Trophoblast cell (in vitro differentiated cells and primary cell): Measurements from ENCODE around the gene SKAP1.

Experiments used
- DNase-seq, 2 donors: peaks; one replicate each; pipeline ENCODE4 v3.0.0-alpha.2; 2016
- H2AFZ ChIP-seq: 2 replicates; pipeline ENCODE4 v1.6.1; 2013; ENCODE audit warnings: low read length, moderate library complexity, mild to moderate bottlenecking; ENCODE audit not compliant: insufficient read depth, poor library complexity
- H2AK5ac ChIP-seq: 2 replicates; pipeline ENCODE4 v1.6.1; 2013; ENCODE audit warnings: mild to moderate bottlenecking, low read length
- H2BK120ac ChIP-seq: 2 replicates; pipeline ENCODE4 v1.6.1; 2013; ENCODE audit warnings: low read length, mild to moderate bottlenecking, moderate library complexity; ENCODE audit not compliant: insufficient read depth, poor library complexity
- H2BK12ac ChIP-seq: 2 replicates; pipeline ENCODE4 v1.6.1; 2013; ENCODE audit warnings: mild to moderate bottlenecking, low read length, moderate library complexity
- H2BK5ac ChIP-seq: 2 replicates; pipeline ENCODE4 v1.6.1; 2013; ENCODE audit warnings: low read length, low read depth, moderate library complexity, mild to moderate bottlenecking; ENCODE audit not compliant: poor library complexity
- H3K14ac ChIP-seq: 2 replicates; pipeline ENCODE4 v1.6.1; 2013; ENCODE audit warnings: mild to moderate bottlenecking, low read length
- H3K18ac ChIP-seq: 2 replicates; pipeline ENCODE4 v1.6.1; 2013; ENCODE audit warnings: mild to moderate bottlenecking, low read length
- H3K23ac ChIP-seq: 2 replicates; pipeline ENCODE4 v1.6.1; 2013; ENCODE audit warnings: low read length
- H3K27ac ChIP-seq: 2 replicates; pipeline ENCODE4 v1.5.1; 2013; ENCODE audit warnings: low read depth, mild to moderate bottlenecking, inconsistent platforms, low read length, moderate library complexity
- H3K27me3 ChIP-seq: 2 replicates; pipeline ENCODE4 v1.6.1; 2013; ENCODE audit warnings: inconsistent platforms, mild to moderate bottlenecking, low read length, moderate library complexity; ENCODE audit not compliant: insufficient read depth
- H3K36me3 ChIP-seq, 2 experiments: 1 replicate in 1 of 2; 2 replicates in 1 of 2; pipeline ENCODE4 v1.6.1; 2013; ENCODE audit warnings: low read length in 2 of 2, mild to moderate bottlenecking in 2 of 2, moderate library complexity in 1 of 2; ENCODE audit not compliant: insufficient read depth in 2 of 2, control insufficient read depth in 1 of 2
- H3K4ac ChIP-seq: 2 replicates; pipeline ENCODE4 v1.6.1; 2013; ENCODE audit warnings: low read depth, mild to moderate bottlenecking, low read length, moderate library complexity
- H3K4me1 ChIP-seq, 2 experiments: 1 replicate in 1 of 2; 2 replicates in 1 of 2; pipeline ENCODE4 v1.6.1; 2013; ENCODE audit warnings: low read length in 2 of 2, mild to moderate bottlenecking in 2 of 2, moderate library complexity in 1 of 2; ENCODE audit not compliant: insufficient read depth in 2 of 2, control insufficient read depth in 1 of 2
- H3K4me2 ChIP-seq: 2 replicates; pipeline ENCODE4 v1.6.1; 2013; ENCODE audit warnings: inconsistent platforms, mild to moderate bottlenecking, low read length, moderate library complexity
- H3K4me3 ChIP-seq: 2 replicates; pipeline ENCODE4 v1.5.1; 2013; ENCODE audit warnings: mild to moderate bottlenecking, low read depth, low read length, inconsistent platforms
- H3K79me1 ChIP-seq: one replicate; pipeline ENCODE4 v1.6.1; 2013; ENCODE audit warnings: low read length
- H3K79me2 ChIP-seq: 2 replicates; pipeline ENCODE4 v1.6.1; 2013; ENCODE audit warnings: low read length, mild to moderate bottlenecking; ENCODE audit not compliant: control insufficient read depth, insufficient read depth, poor library complexity
- H3K9ac ChIP-seq: 2 replicates; pipeline ENCODE4 v1.6.1; 2013; ENCODE audit warnings: mild to moderate bottlenecking, low read length
- H3K9me3 ChIP-seq: 2 replicates; pipeline ENCODE4 v1.6.1; 2013; ENCODE audit warnings: low read depth, mild to moderate bottlenecking, control low read depth, inconsistent platforms, low read length; ENCODE audit not compliant: insufficient read depth
- H4K12ac ChIP-seq: 2 replicates; pipeline ENCODE4 v1.6.1; 2013; ENCODE audit warnings: low read depth, mild to moderate bottlenecking, low read length, moderate library complexity
- H4K8ac ChIP-seq: 2 replicates; pipeline ENCODE4 v1.6.1; 2013; ENCODE audit warnings: low read depth, mild to moderate bottlenecking, low read length, moderate library complexity
- H4K91ac ChIP-seq: one replicate; pipeline ENCODE4 v1.6.1; 2013; ENCODE audit warnings: low read depth, mild to moderate bottlenecking, low read length, moderate library complexity
- WGBS: extraction: QIAGEN DNeasy Blood & Tissue Kit; methylation state at CpG from one replicate; pipeline ENCODE4 v1.1.7; 2013; ENCODE audit warnings: missing lambda C conversion rate; ENCODE audit not compliant: insufficient read length, insufficient coverage; ENCODE audit errors: extremely low coverage; 5-methylcytosine and 5-hydroxymethylcytosine counted together

The SKAP1 gene

GRCh38 chr17:48468299-48468698 lies 38.3 kb upstream of the SKAP1 start:
- Histone ChIP-seq H3K27ac (no peak overlapping the region), H2BK12ac (no peak overlapping the region), H3K23ac (no peak overlapping the region), H3K18ac (no peak overlapping the region), H3K4ac (no peak overlapping the region), H4K12ac (no peak overlapping the region), H2AFZ (no peak overlapping the region), H3K4me3 (no peak overlapping the region), H3K79me2 (no peaks in the 10 kb centered on the region), H3K14ac (no peak overlapping the region), H3K9me3 (no peaks in the 10 kb centered on the region), H2BK5ac (no peak overlapping the region), H3K9ac (no peak overlapping the region), H3K36me3 (no peaks in the 10 kb centered on the region), H3K4me2 (no peak overlapping the region), H2BK120ac (no peak overlapping the region), H2AK5ac (no peak overlapping the region), H3K4me1 (peaks cover 3 to 10% of the 10 kb centered on the region in 2 experiments), H3K27me3 (no peaks in the 10 kb centered on the region), H3K79me1 (no peaks in the 10 kb centered on the region), H4K91ac (no peak overlapping the region), H4K8ac (no peak overlapping the region)
- WGBS = no CpG with 5 or more reads among the region's 4 CpGs
- no peak for DNase-seq

DNA sequence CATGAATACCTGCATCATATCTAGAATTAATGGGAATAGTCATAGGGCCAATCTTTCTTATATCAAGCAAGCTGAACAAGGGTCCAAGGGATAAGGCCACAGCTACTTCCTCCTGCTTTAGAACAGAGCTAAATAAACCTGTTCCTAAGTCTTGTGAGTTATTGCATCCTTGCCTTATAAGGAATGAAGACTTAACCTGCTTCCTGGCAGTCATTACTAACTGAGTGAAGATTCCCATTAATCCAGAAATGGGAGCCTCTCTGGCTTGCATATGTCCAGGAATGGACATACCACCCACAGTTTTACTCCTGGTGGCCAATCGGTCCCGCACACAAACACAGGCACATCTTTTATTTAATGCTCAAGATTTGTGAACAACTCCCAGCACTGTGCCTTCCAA lies 35.9 kb upstream of the SKAP1 start:
- Histone ChIP-seq H3K4me3 (no peak overlapping the region), H3K4ac (no peak overlapping the region), H3K9me3 (no peaks in the 10 kb centered on the region), H3K36me3 (no peaks in the 10 kb centered on the region), H3K27ac (no peak overlapping the region), H3K23ac (no peak overlapping the region), H4K12ac (no peak overlapping the region), H3K18ac (no peak overlapping the region), H2BK120ac (no peak overlapping the region), H4K91ac (no peak overlapping the region), H4K8ac (no peak overlapping the region), H3K4me2 (no peak overlapping the region), H3K9ac (no peak overlapping the region), H3K79me1 (no peaks in the 10 kb centered on the region), H3K4me1 (no peaks in the 10 kb centered on the region), H3K14ac (no peak overlapping the region), H3K79me2 (no peaks in the 10 kb centered on the region), H2AFZ (no peak overlapping the region), H3K27me3 (no peaks in the 10 kb centered on the region), H2BK12ac (no peak overlapping the region), H2BK5ac (no peak overlapping the region), H2AK5ac (no peak overlapping the region)
- no peak for DNase-seq
- no CpG with 5 or more reads among the region's 2 CpGs for WGBS

- no CpG with 5 or more reads among the region's 4 CpGs for WGBS
- no peak overlapping the region for H3K27ac ChIP-seq
- H4K8ac ChIP-seq = no peak overlapping the region
- no peaks in the 10 kb centered on the region for H3K27me3 ChIP-seq
- no peak overlapping the region for H2BK12ac ChIP-seq
- H3K36me3 ChIP-seq = no peaks in the 10 kb centered on the region
- H2AFZ ChIP-seq = no peak overlapping the region
- H3K9ac ChIP-seq = no peak overlapping the region
- no peaks in the 10 kb centered on the region for H3K79me2 ChIP-seq
- H3K4me2 ChIP-seq = no peak overlapping the region
- no peak overlapping the region for H2BK120ac ChIP-seq
- no peak overlapping the region for H3K4ac ChIP-seq
- no peak overlapping the region for H3K4me3 ChIP-seq
- no peak overlapping the region for H2BK5ac ChIP-seq
- H3K4me1 ChIP-seq = no peaks in the 10 kb centered on the region
- H2AK5ac ChIP-seq = no peak overlapping the region
- no peak overlapping the region for H3K18ac ChIP-seq
- H3K79me1 ChIP-seq = no peaks in the 10 kb centered on the region
- H3K23ac ChIP-seq = no peak overlapping the region
- H4K91ac ChIP-seq = no peak overlapping the region
- H3K14ac ChIP-seq = no peak overlapping the region
- DNase-seq = no peak
- no peak overlapping the region for H4K12ac ChIP-seq
- no peaks in the 10 kb centered on the region for H3K9me3 ChIP-seq
Observed at GRCh38 chr17:48463526-48463925, 33.5 kb upstream of the SKAP1 start.

GRCh38 chr17:48462946-48463345 lies 32.9 kb upstream of the SKAP1 start:
- Histone ChIP-seq H3K4ac (no peak overlapping the region), H3K4me1 (no peaks in the 10 kb centered on the region), H3K27me3 (no peaks in the 10 kb centered on the region), H3K14ac (no peak overlapping the region), H3K9ac (no peak overlapping the region), H4K91ac (no peak overlapping the region), H3K79me2 (no peaks in the 10 kb centered on the region), H2BK5ac (no peak overlapping the region), H3K27ac (no peak overlapping the region), H2AK5ac (no peak overlapping the region), H3K9me3 (no peaks in the 10 kb centered on the region), H3K18ac (no peak overlapping the region), H3K23ac (no peak overlapping the region), H4K8ac (no peak overlapping the region), H2BK120ac (no peak overlapping the region), H3K4me2 (no peak overlapping the region), H2BK12ac (no peak overlapping the region), H4K12ac (no peak overlapping the region), H3K36me3 (no peaks in the 10 kb centered on the region), H3K4me3 (no peak overlapping the region), H3K79me1 (no peaks in the 10 kb centered on the region), H2AFZ (no peak overlapping the region)
- DNase-seq = no peak
- WGBS = no CpG with 5 or more reads among the region's 2 CpGs
